Activated CD4-positive, alpha-beta T cell treated with anti-CD3 and anti-CD28 coated beads for 36 hours (primary cell): ENCODE measurements around the gene RAP2A. TPM values are rescaled to one million over a fixed set of nuclear protein-coding genes. Genes with fewer than 3 reads are reported as not detected.

ENCODE experiments used
- ATAC-seq: fragments of 200-7000 bp; cut with Tn5 transposase; one replicate; pipeline ENCODE4 v1.10.0; 2021; ENCODE audit warnings: mild to moderate bottlenecking, moderate library complexity
- CTCF ChIA-PET: fragments of 350-600 bp; sonication (Branson Sonifier 250); formaldehyde crosslinking; loops from one replicate; lab custom pipeline; 2021; ENCODE audit warnings: antibody characterized with exemption; lab: Charles Lee
- POLR2A ChIA-PET: fragments of 350-600 bp; sonication (Branson Sonifier 250); formaldehyde crosslinking; loops from one replicate; lab custom pipeline; 2021; ENCODE audit warnings: antibody characterized with exemption, inconsistent platforms; lab: Charles Lee
- DNase-seq: peaks from one replicate; pipeline ENCODE4 v3.0.0-alpha.2; 2020
- H3K27ac Mint-ChIP-seq: one replicate; pipeline ENCODE4 v1.8.0; 2021; ENCODE audit warnings: mixed read lengths
- H3K27me3 Mint-ChIP-seq: one replicate; pipeline ENCODE4 v1.8.0; 2021; ENCODE audit warnings: mixed read lengths
- H3K36me3 Mint-ChIP-seq: one replicate; pipeline ENCODE4 v1.8.0; 2021; ENCODE audit warnings: low read depth, mixed read lengths
- H3K4me1 Mint-ChIP-seq: one replicate; pipeline ENCODE4 v1.8.0; 2021; ENCODE audit warnings: mixed read lengths
- H3K4me3 Mint-ChIP-seq: one replicate; pipeline ENCODE4 v1.8.0; 2021; ENCODE audit warnings: mild to moderate bottlenecking, moderate library complexity, mixed read lengths
- H3K9me3 Mint-ChIP-seq: one replicate; pipeline ENCODE4 v1.8.0; 2021; ENCODE audit warnings: low read depth, mixed read lengths
- intact Hi-C, 2 experiments: fragments of 100-400 bp; cut with DNase I in 1 of 2; cut with micrococcal nuclease in 1 of 2; formaldehyde crosslinking; loops; one replicate each; pipeline versions ENCODE4 v1.14.2 to v1.15.1; 2022 to 2024; cut with DNase I, micrococcal nuclease
- total RNA-seq, 2 experiments: library from RNA; stranded (reverse); gene quantifications; one replicate each; pipeline ENCODE4 v1.2.3, GENCODE V29; 2021

The RAP2A gene
- total RNA-seq: 10 to 100 TPM; 12.3 to 15.5 TPM

DNA sequence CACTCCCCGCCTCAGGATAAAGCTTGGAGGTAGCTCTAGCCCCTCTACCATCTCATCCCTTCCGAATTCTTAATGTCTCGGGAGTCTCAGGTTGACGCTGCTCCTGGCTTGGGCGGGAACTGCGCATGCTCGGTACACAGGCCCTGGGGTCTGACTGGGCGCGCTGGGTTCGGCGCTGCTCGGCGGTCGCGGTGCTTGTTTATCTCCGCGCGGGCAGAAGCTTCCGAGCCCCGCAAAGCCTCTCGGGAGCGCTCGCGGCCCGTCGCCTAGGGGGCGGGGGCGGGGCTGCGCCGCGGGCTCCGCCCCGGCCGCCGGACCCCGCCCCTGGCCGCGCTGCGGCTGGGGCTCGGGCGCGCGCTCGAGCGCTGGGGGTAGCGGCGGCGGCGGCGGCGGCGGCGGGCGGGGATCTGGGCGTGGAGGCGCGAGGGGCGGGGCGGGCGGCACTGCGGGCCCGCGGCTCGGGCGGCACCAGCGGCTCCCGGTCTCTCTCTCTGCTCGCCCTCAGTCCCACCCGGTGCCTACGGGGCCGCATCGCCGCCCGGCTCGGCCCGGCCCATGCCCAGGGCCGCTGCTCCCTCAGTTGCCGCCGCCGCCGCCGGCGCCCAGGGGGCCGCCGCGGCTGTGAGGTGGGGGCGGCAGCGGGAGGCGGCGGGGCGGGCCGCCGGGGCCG, at the start of gene RAP2A:
RAP2A (plus strand) TSS at position 443 of the 670 bp plus-strand sequence. CDS start 302 bp downstream, outside the sequence.
- H3K9me3 Mint-ChIP-seq: no peaks in the 10 kb centered on the region
- CTCF ChIA-PET: interaction anchor here (1.0 to 1.3 kb wide), 2 partner anchors 23 to 208 kb away, joined by 3 to 5 read pairs; no protein-coding TSS in a partner anchor
- POLR2A ChIA-PET: interaction anchor here (0.7 to 1.3 kb wide), 3 partner anchors 25 to 1757 kb away, joined by 3 to 5 read pairs (median 5); partner anchors contain the start of gene DNAJC3
- intact Hi-C loops: loop anchor here (1.0 to 10.0 kb wide), 11 partner anchors 25 to 1757 kb away; partner anchors contain the start of genes DNAJC3 (in 2 of the 2), MBNL2 (in 2 of the 2) and STK24 (in 1 of the 2)
- H3K27me3 Mint-ChIP-seq: peaks cover 3% of the 10 kb centered on the region
- H3K27ac Mint-ChIP-seq: peak within 1 kb of the TSS; percentile 99
- peaks cover 25% of the 10 kb centered on the region for H3K4me1 Mint-ChIP-seq
- peak; percentile 63 for ATAC-seq
- DNase-seq: peak; percentile 95
- H3K36me3 Mint-ChIP-seq: peaks cover 1% of the 10 kb centered on the region
- peak within 1 kb of the TSS; percentile 94 for H3K4me3 Mint-ChIP-seq

GRCh38 chr13:97384371-97384770, 49.6 kb upstream of the RAP2A start:
- DNase-seq (no peak), ATAC-seq (no peak)
- H3K27ac Mint-ChIP-seq: no peak overlapping the region
- ChIA-PET POLR2A (interaction anchor here (0.7 kb wide), 1 partner anchor 828 kb away, joined by 3 read pairs; no protein-coding TSS in a partner anchor), CTCF (no interaction called here)
- no peak overlapping the region for H3K4me3 Mint-ChIP-seq
- peaks cover 17% of the 10 kb centered on the region for H3K4me1 Mint-ChIP-seq
- intact Hi-C loops: no loop called here
- no peaks in the 10 kb centered on the region for H3K27me3 Mint-ChIP-seq
- peaks cover 11% of the 10 kb centered on the region for H3K36me3 Mint-ChIP-seq
- no peaks in the 10 kb centered on the region for H3K9me3 Mint-ChIP-seq

- ChIA-PET CTCF (no interaction called here), POLR2A (no interaction called here)
- intact Hi-C loops: no loop called here
- Mint-ChIP-seq H3K4me1 (peaks cover 17% of the 10 kb centered on the region), H3K4me3 (no peak overlapping the region), H3K36me3 (peaks cover 11% of the 10 kb centered on the region), H3K27ac (no peak overlapping the region), H3K9me3 (no peaks in the 10 kb centered on the region), H3K27me3 (no peaks in the 10 kb centered on the region)
- DNase-seq (no peak), ATAC-seq (no peak)
These were observed 48.8 kb upstream of the RAP2A start for GRCh38 chr13:97385146-97385545.

DNA sequence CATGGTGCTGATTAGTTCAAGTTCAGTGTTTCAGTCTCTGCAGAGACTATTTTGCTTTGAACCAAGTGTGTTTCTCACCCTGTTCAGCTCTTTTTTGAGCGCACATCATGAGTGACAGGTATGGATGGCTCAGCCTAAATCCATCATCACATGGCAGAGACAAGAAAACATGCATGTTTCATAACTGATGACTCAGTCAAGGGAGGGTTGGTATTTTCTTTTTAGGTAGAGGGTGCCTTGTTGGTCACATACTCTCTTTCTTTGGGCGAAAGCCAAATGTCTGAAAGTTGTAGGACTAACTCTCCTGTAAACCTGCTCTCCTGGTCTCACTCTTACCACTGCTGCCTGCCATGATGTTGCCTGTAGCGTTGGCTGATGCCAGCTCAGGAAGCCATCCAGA, 48.1 kb upstream of the RAP2A start:
- H3K36me3 Mint-ChIP-seq: peaks cover 11% of the 10 kb centered on the region
- no peaks in the 10 kb centered on the region for H3K9me3 Mint-ChIP-seq
- DNase-seq (no peak), ATAC-seq (no peak)
- H3K4me3 Mint-ChIP-seq: no peak overlapping the region
- CTCF ChIA-PET: interaction anchor here (1.0 kb wide), 1 partner anchor 20 kb away, joined by 3 read pairs; no protein-coding TSS in a partner anchor
- POLR2A ChIA-PET: no interaction called here
- no peaks in the 10 kb centered on the region for H3K27me3 Mint-ChIP-seq
- no peak overlapping the region for H3K27ac Mint-ChIP-seq
- peaks cover 17% of the 10 kb centered on the region for H3K4me1 Mint-ChIP-seq
- intact Hi-C loops: no loop called here

DNA sequence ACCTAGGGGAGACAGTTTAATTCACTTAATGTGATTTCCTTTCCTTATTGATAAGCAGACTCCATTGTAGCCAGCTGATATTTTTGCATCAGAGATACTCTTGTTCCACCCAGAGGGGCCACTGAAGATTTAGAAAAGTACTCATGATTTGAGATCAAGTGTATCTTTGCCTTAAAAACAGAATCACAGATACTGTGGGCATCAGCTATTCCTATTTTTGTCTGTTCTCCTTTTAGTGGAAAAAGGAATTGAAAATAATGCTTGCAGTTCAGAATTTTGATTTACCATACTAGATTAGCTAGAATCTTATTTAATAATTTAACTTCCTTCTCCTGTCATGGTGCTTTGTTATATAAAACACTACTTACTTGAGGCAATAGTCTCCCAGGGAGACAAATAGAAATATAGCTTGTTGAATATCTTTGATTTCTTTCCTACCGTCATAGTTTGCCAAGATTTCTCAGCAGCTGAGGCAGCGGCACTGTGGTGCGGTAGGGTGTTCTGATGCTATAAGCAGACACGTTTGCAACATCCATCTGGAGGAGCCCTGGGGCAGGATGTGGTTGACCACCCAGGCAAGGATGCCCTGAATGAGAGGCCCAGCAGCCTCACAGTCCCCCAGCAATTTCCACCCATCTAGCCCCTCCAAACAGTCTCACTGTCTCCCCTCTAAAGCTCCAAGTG, 47.0 kb upstream of the RAP2A start:
- ChIA-PET CTCF (interaction anchor here (0.8 to 1.0 kb wide), 2 partner anchors 10 to 19 kb away, joined by 3 read pairs; no protein-coding TSS in a partner anchor), POLR2A (no interaction called here)
- DNase-seq (peak; percentile 31), ATAC-seq (no peak)
- Mint-ChIP-seq H3K4me1 (peaks cover 17% of the 10 kb centered on the region), H3K9me3 (no peaks in the 10 kb centered on the region), H3K36me3 (peaks cover 9% of the 10 kb centered on the region), H3K4me3 (no peak overlapping the region), H3K27me3 (no peaks in the 10 kb centered on the region), H3K27ac (no peak overlapping the region)
- intact Hi-C loops: no loop called here

- Mint-ChIP-seq H3K27me3 (no peaks in the 10 kb centered on the region), H3K4me3 (no peak overlapping the region), H3K36me3 (peaks cover 6% of the 10 kb centered on the region), H3K27ac (no peak overlapping the region), H3K4me1 (peaks cover 17% of the 10 kb centered on the region), H3K9me3 (no peaks in the 10 kb centered on the region)
- CTCF ChIA-PET: interaction anchor here (0.7 kb wide), 1 partner anchor 938 kb away, joined by 3 read pairs; no protein-coding TSS in a partner anchor
- POLR2A ChIA-PET: no interaction called here
- ATAC-seq (no peak), DNase-seq (no peak)
- intact Hi-C loops: no loop called here
These were observed 46.5 kb upstream of the RAP2A start for GRCh38 chr13:97387485-97387839.

- ATAC-seq: no peak
- Mint-ChIP-seq H3K27ac (no peak overlapping the region), H3K4me1 (peaks cover 17% of the 10 kb centered on the region), H3K9me3 (no peaks in the 10 kb centered on the region), H3K36me3 (peaks cover 3% of the 10 kb centered on the region), H3K4me3 (no peak overlapping the region), H3K27me3 (no peaks in the 10 kb centered on the region)
- no peak for DNase-seq
- CTCF ChIA-PET: interaction anchor here (0.7 kb wide), 1 partner anchor 938 kb away, joined by 3 read pairs; no protein-coding TSS in a partner anchor
- POLR2A ChIA-PET: no interaction called here
- intact Hi-C loops: no loop called here
These were observed 46.1 kb upstream of the RAP2A start for GRCh38 chr13:97387890-97388289.

- ATAC-seq: no peak
- POLR2A ChIA-PET: no interaction called here
- Mint-ChIP-seq H3K9me3 (no peaks in the 10 kb centered on the region), H3K4me3 (no peak overlapping the region), H3K27me3 (no peaks in the 10 kb centered on the region), H3K27ac (no peak overlapping the region), H3K4me1 (peaks cover 17% of the 10 kb centered on the region), H3K36me3 (peaks cover 3% of the 10 kb centered on the region)
- CTCF ChIA-PET: no interaction called here
- intact Hi-C loops: no loop called here
- no peak for DNase-seq
These were observed 45.6 kb upstream of the RAP2A start for GRCh38 chr13:97388373-97388772.

- intact Hi-C loops: no loop called here
- no peak overlapping the region for H3K27ac Mint-ChIP-seq
- DNase-seq (no peak), ATAC-seq (no peak)
- peaks cover 13% of the 10 kb centered on the region for H3K4me1 Mint-ChIP-seq
- POLR2A ChIA-PET: no interaction called here
- CTCF ChIA-PET: interaction anchor here (0.6 to 1.8 kb wide), 2 partner anchors 31 to 68 kb away, joined by 3 to 5 read pairs; no protein-coding TSS in a partner anchor
- H3K4me3 Mint-ChIP-seq: no peak overlapping the region
- H3K9me3 Mint-ChIP-seq: no peaks in the 10 kb centered on the region
- peaks cover 3% of the 10 kb centered on the region for H3K36me3 Mint-ChIP-seq
- H3K27me3 Mint-ChIP-seq: no peaks in the 10 kb centered on the region
These were observed 42.9 kb upstream of the RAP2A start for GRCh38 chr13:97390941-97391600.

DNA sequence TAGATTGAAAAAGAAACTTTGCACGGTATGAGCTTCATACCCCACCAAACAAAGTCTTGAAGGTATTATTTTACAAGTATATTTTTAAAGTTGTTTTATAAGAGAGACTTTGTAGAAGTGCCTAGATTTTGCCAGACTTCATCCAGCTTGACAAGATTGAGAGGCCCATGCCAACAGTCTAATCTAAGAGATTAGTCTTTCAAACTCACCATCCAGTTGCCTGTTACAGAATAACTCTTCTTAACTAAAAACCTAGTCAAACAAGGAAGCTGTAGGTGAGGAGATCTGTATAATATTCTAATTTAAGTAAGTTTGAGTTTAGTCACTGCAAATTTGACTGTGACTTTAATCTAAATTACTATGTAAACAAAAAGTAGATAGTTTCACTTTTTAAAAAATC, 41.9 kb upstream of the RAP2A start:
- ATAC-seq (no peak), DNase-seq (no peak)
- CTCF ChIA-PET: interaction anchor here (1.8 kb wide), 1 partner anchor 32 kb away, joined by 5 read pairs; no protein-coding TSS in a partner anchor
- no peaks in the 10 kb centered on the region for H3K9me3 Mint-ChIP-seq
- intact Hi-C loops: no loop called here
- no peaks in the 10 kb centered on the region for H3K27me3 Mint-ChIP-seq
- POLR2A ChIA-PET: no interaction called here
- H3K4me3 Mint-ChIP-seq: no peak overlapping the region
- peaks cover 6% of the 10 kb centered on the region for H3K4me1 Mint-ChIP-seq
- H3K36me3 Mint-ChIP-seq: peaks cover 3% of the 10 kb centered on the region
- no peak overlapping the region for H3K27ac Mint-ChIP-seq

DNA sequence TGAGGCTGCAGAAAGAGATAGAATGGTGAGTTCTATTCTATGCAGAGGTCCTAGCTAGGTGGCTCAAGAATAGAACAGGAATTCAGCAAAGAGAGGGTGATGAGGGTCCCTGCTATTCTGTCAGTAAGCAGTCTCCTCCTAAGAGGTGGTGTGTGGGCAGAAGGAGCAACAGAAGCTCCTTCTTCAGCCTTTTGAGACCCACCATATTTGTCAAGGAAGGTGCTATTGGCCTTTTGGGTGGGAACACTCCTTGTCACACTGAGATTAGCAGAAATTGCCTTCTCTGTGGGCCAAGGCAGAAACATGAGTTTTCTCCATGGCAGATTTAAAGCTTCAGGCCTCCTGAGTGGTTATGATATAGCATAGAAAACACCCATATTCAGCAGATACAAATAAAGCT, 39.4 kb upstream of the RAP2A start:
- Mint-ChIP-seq H3K9me3 (no peaks in the 10 kb centered on the region), H3K27ac (no peak overlapping the region), H3K36me3 (peaks cover 3% of the 10 kb centered on the region), H3K4me1 (no peaks in the 10 kb centered on the region), H3K27me3 (no peaks in the 10 kb centered on the region), H3K4me3 (no peak overlapping the region)
- DNase-seq (no peak), ATAC-seq (no peak)
- intact Hi-C loops: no loop called here
- ChIA-PET CTCF (no interaction called here), POLR2A (no interaction called here)
